Astrocyte of the hippocampus (primary cell): ENCODE data around the gene HEPHL1.
"Not testable (repeated sequence)": the region's sequence is repeated elsewhere in the genome, so short reads cannot be mapped to it uniquely, and the experiment has no call there.

ENCODE experiments used
- DNase-seq: peaks from one replicate; pipeline ENCODE4 v3.0.0; 2011; ENCODE audit warnings: low read depth, low spot score

HEPHL1 gene

DNA sequence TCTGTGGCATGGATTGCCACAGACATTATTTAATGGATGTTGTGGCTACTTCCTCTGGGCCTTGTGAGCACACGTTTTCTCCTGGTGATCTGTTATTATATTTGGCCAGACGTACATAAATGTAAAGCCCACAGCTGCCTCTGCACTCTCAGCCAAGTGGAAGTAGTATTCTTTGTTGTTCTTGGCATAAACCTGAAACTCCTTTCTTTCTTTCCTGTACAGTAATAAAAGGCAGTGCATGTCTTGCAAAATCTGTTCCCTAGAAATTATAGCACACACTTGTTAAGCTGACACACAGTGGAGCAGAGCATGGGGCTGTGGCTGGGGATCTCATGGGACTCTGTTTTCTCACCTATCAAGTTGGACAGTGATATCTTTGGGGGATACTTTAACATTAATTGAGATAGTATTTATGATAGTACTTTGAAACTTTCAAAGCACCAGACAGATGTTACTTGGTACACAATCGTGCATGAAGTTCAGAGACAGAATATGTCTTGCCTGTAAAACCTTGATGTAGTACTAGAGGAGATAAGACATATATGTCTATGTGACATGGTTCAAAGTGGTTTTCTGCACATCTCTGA is 128.4 kb downstream of the HEPHL1 start:
- DNase-seq: peak; percentile 40

- no peak for DNase-seq
Measured at GRCh38 chr11:94150056-94150455, 128.9 kb downstream of the HEPHL1 start.

GRCh38 chr11:94150704-94151685 is 129.8 kb downstream of the HEPHL1 start:
- no peak for DNase-seq

GRCh38 chr11:94151903-94152677 is 130.9 kb downstream of the HEPHL1 start:
- DNase-seq: peak; percentile 82

DNA sequence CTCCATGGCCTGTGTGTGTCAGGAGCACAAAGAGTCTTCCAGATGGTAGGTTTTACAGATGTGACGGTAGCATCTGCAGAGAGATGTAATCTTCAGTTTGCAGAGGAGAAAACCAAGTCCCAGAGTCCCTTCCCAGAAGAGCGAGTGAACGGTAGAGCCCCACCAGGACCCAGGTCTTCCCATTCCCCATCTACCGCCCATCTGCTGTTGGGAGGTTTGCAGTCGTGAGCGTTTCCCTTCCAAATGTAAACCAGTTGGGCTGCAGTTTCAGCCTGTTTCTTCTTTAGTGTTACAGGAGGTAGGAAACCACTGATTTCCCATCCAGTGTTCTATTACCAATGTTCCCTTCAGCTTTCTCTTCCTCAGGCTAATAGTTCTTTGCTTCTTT is 131.5 kb downstream of the HEPHL1 start:
- no peak for DNase-seq

- no peak for DNase-seq
Measured at GRCh38 chr11:94153320-94153719, 132.2 kb downstream of the HEPHL1 start.

- DNase-seq: no peak
Measured at GRCh38 chr11:94154095-94154856, 133.1 kb downstream of the HEPHL1 start.

DNA sequence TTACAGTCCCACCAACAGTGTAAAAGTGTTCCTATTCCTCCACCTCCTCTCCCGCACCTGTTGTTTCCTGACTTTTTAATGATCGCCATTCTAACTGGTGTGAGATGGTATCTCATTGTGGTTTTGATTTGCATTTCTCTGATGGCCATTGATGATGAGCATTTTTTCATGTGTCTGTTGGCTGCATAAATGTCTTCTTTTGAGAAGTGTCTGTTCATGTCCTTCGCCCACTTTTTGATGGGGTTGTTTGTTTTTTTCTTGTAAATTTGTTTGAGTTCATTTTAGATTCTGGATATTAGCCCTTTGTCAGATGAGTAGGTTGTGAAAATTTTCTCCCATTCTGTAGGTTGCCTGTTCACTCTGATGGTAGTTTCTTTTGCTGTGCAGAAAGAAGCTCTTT is 136.2 kb downstream of the HEPHL1 start:
- not testable (repeated sequence) for DNase-seq
